ENCODE data around the gene TACR1.

The TACR1 gene

DNA sequence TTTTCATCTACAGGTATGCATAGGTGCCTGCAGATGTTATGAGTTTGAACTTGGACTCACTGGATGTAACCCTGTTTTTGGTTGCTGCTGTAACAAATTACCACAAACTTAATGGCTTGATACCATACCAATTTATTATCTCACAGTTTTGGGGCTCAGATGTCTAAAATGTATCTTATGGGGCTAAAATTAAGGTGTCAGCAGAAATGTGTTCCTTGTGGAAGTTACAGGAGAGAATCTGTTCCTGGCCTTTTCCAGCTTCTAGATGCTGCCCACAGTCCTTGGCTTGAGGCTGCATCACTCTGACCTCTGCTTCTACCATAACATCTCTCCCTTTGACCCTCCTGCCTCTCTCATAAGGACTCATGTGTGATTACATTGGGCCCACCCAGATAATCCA, 193.3 kb downstream of the TACR1 start:
- TF ChIP-seq, protein P1, sequence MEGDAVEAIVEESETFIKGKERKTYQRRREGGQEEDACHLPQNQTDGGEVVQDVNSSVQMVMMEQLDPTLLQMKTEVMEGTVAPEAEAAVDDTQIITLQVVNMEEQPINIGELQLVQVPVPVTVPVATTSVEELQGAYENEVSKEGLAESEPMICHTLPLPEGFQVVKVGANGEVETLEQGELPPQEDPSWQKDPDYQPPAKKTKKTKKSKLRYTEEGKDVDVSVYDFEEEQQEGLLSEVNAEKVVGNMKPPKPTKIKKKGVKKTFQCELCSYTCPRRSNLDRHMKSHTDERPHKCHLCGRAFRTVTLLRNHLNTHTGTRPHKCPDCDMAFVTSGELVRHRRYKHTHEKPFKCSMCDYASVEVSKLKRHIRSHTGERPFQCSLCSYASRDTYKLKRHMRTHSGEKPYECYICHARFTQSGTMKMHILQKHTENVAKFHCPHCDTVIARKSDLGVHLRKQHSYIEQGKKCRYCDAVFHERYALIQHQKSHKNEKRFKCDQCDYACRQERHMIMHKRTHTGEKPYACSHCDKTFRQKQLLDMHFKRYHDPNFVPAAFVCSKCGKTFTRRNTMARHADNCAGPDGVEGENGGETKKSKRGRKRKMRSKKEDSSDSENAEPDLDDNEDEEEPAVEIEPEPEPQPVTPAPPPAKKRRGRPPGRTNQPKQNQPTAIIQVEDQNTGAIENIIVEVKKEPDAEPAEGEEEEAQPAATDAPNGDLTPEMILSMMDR (IDR thresholded peaks at IDR 0.05; ENCODE audit: low read depth, low read length) = no peak
- in situ Hi-C loops (cut with HindIII; ENCODE audit: low sequenced_read_pairs) = no loop called here
- DNase-seq (ENCODE audit: low read depth, low spot score) = no peak
- H3K4me3 ChIP-seq (ENCODE audit: low read depth, low read length) = no peak overlapping the region

DNA sequence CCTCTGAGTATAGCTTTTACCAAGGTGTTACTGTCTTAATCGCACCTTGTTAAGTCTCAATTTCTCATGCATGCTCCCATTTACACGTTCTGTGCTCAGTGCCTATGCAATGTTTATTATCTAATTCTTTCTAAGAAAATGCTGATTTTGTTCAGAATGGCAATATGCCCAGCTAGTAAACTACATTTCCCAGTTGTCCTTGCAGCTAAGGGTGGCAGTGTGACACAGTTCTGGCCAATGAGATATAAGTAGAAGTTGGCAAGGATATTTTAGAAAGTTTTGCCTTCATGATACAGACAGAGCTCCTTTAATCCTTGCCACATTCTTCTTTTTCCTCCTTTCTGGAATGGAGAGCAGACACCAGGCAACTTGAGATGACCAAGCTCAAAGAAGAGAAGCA, 195.5 kb downstream of the TACR1 start:
- TF ChIP-seq, protein P1 (IDR thresholded peaks at IDR 0.05; ENCODE audit: low read depth, low read length) = no peak
- no peak for DNase-seq (ENCODE audit: low read depth, low spot score)
- no peak overlapping the region for H3K4me3 ChIP-seq (ENCODE audit: low read depth, low read length)
- in situ Hi-C loops (cut with HindIII; ENCODE audit: low sequenced_read_pairs) = no loop called here

DNA sequence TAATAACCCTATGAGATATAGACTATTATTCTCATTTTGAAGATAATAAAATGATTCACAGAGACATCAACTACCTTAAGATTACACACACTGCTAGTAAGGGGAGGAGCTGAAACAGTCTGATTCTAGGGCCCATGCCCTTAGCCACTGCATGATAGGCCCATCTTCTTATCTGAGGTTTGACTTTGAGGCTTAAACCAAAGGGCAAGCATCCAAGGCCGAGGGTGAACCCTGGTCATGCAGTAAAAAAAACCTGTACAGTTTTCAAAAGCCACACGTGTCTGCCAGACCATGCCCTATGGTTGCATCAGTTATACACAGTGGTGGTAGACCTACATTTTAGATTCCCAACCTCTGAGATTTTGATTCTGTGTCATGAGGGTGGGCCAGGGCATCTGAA, 196.0 kb downstream of the TACR1 start:
- DNase-seq (ENCODE audit: low read depth, low spot score) = no peak
- TF ChIP-seq, protein P1 (IDR thresholded peaks at IDR 0.05; ENCODE audit: low read depth, low read length) = no peak
- H3K4me3 ChIP-seq (ENCODE audit: low read depth, low read length) = no peak overlapping the region
- in situ Hi-C loops (cut with HindIII; ENCODE audit: low sequenced_read_pairs) = no loop called here

DNA sequence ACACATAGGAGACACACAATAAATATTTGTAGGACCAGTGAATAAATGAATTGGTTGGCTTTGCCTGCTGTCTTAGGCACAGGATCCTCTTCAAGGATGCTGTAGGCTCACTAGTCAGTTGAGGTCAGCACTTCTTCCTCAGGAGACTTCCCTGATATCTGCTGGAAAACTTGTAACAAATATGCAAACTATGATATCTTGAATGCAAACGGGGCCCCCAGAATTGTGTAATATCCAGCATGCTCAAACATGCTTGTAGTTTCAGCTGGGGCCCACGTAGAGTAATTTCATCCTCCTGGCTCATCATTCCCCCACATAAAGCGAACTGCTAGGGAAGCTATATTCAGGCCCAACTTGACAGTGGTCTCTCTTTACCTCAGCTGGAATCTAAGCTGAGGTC, 197.3 kb downstream of the TACR1 start:
- in situ Hi-C loops (cut with HindIII; ENCODE audit: low sequenced_read_pairs) = no loop called here
- no peak for DNase-seq (ENCODE audit: low read depth, low spot score)
- TF ChIP-seq, protein P1 (IDR thresholded peaks at IDR 0.05; ENCODE audit: low read depth, low read length) = no peak
- H3K4me3 ChIP-seq (ENCODE audit: low read depth, low read length) = no peak overlapping the region

GRCh38 chr2:74999468-74999867, 199.9 kb downstream of the TACR1 start:
- DNase-seq (ENCODE audit: low read depth, low spot score) = no peak
- in situ Hi-C loops (cut with HindIII; ENCODE audit: low sequenced_read_pairs) = no loop called here
- TF ChIP-seq, protein P1 (IDR thresholded peaks at IDR 0.05; ENCODE audit: low read depth, low read length) = no peak
- no peak overlapping the region for H3K4me3 ChIP-seq (ENCODE audit: low read depth, low read length)
